GM10847 (cell line): ENCODE data around the gene ADCY1.

Experiments
- POLR2A ChIP-seq: IDR thresholded peaks from 2 replicates; pipeline ENCODE4 v1.6.1; 2011; ENCODE audit not compliant: insufficient read length; ENCODE audit errors: extremely low read depth

Gene ADCY1

GRCh38 chr7:45658716-45659495 is 84.7 kb downstream of the ADCY1 start:
- TF ChIP-seq POLR2A = no peak

DNA sequence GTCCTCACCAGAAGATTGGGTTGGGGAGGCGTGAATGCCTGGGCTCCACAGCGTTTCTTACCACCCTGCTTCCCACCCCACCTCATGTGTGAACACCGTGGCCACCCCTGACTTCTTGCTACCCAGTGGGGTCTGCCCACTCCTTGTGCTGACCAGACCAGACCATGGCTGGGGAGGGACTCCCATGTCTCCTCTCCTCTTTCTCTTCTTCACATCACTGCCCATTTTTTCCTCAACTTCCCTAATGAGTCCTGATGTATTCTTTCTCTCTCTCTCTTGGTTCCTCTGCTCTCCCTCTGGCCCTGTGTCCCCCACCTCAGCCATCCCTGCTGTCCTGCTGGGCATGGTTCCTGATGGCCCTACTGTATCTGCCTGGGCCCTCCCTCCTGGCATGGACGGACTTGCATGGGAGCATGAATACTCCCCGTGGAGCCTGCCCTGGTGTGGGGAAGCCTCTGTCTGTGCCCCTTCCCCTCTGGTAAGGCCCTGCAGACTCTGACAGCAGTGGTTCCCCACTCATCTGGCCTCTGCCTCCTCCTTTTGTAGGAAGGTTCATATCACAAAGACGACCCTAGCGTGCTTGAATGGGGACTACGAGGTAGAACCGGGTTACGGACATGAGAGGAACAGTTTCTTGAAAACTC is 85.5 kb downstream of the ADCY1 start:
- no peak for TF ChIP-seq POLR2A

- no peak for TF ChIP-seq POLR2A
Measured at GRCh38 chr7:45660201-45660900, 86.2 kb downstream of the ADCY1 start.

DNA sequence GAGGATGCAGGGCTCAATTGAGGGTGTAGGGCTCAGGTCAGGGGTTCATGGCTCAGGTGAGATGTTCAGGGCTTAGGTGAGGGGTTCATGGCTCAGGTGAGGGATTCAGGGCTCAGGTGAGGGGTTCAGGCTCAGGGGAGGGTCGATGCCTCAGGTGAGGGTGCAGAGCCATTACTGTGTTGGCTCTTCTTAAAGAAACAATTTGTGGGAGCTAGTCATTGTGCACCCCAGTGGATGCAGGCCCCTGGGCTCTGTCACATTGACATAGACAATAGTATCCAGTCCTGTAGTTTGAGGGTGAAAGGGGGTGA is 86.7 kb downstream of the ADCY1 start:
- no peak for TF ChIP-seq POLR2A

DNA sequence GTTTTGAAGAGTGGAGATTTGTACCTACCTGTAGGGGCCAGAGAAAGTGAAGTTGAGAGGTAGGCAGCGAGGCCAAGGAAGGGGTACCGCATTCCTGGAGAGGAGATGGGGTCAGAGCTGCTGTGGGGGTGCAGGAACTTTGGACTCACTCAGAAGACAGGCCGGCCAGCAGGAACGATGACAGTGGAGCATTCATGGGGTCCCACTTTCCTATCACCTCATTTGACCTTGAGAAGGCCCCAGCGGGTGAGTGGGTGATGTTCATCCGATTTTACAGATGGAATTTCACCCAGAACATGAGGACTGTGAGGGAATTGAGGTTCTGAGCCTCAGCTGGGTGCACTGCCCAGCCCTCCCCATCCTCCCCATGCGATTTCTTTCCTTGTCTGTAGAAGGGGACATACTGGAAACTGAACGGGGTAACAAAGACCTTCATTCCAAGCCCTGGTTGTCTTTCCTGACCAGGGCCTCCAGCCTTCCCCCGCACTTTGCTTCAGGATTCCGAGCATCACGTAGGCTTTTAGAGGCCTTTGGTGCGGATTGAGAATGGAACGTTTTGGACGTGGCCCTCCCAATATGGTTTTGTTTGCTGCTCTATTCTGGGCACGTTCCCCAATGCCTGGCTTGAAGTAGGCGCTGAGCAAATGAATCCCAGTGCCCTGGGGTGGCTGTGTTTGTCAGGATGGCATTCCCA is 87.3 kb downstream of the ADCY1 start:
- TF ChIP-seq POLR2A = no peak

- TF ChIP-seq POLR2A = no peak
Measured at GRCh38 chr7:45662018-45662417, 87.8 kb downstream of the ADCY1 start.

GRCh38 chr7:45662540-45663166 is 88.5 kb downstream of the ADCY1 start:
- TF ChIP-seq POLR2A = no peak

DNA sequence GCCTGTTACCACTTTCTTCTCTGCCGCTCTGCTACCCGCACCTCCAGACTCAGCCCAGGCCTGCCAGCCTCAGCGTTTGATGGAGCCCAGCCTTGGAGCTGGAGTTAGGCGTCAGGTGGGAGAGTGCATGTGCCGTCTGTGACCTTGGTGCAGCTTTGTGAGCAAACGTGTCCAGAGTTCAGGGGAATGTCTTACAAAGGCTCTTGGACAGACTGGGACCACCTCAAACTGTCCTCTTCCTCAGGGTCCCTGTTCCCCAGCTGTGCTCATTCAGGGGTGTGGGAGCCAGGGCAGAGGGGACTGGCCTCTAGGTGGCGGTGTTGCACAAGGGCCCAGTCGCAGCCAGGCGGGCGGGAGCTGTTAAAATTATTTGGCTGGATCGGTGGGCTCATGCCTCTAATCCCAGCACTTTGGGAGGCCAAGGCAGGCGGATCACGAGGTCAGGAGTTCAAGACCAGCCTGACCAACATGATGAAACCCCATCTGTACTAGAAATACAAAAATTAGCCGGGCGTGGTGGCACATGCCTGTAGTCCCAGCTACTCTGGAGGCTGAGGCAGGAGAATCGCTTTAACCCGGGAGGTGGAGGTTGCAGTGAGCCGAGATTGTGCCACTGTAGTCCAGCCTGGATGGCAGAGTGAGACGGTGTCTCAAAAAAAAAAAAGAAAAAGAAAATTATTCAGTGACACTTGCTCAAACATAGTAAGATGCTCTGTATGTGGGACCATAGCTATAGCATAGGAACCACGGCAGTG is 89.2 kb downstream of the ADCY1 start:
- TF ChIP-seq POLR2A = no peak

DNA sequence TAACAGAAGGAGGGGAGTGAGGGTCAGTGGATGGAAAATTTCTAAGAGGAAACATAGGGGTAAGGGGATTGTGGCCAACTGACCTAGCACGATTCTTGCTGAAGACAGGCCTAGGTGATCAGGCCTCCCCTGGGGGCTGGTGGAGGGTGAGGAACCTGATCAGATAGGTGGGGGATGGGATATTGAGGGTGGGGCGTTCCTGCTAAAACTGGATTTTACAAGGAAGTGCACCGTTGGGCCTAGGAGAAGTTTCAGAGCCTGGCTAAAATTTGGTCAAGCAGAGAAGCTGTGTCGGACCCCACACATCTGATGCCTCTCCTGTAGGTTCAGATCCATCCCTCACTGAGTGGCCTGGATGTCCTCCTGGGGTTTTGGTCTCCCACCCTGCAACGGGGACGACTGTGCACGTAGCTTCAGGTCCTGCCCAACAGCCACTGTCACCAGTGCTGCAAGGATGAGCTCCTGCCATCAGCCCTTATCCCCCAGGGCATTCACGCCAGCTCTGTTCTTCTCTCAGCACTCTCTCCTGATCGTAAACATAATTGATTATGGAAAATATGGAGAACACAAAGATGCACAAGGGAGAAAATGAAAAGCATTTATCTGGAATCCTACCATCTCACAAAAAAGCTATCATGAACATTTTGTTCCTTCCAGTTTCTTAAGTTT is 89.9 kb downstream of the ADCY1 start:
- no peak for TF ChIP-seq POLR2A

- no peak for TF ChIP-seq POLR2A
Measured at GRCh38 chr7:45665172-45665571, 91.0 kb downstream of the ADCY1 start.

GRCh38 chr7:45670227-45670626 is 96.1 kb downstream of the ADCY1 start:
- TF ChIP-seq POLR2A = no peak

DNA sequence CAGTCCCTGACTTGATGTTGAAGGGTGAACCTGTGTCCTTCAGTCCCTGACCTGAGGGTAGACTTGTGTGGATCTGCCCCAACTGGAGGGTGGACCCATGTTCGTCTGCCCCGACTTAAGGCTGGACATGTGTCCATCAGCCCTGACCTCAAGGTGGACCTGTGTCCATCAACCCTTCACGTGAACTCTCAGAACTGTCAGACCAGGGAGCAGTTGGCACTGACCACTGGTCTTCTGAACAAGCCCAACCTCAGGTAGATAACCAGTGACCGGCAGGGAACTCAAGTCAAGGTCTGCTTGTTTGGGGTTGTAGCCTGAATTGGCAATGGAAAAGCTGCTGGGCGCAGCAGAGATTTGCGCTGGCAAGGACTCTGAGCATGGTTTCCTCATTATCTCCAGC is 96.5 kb downstream of the ADCY1 start:
- no peak for TF ChIP-seq POLR2A

DNA sequence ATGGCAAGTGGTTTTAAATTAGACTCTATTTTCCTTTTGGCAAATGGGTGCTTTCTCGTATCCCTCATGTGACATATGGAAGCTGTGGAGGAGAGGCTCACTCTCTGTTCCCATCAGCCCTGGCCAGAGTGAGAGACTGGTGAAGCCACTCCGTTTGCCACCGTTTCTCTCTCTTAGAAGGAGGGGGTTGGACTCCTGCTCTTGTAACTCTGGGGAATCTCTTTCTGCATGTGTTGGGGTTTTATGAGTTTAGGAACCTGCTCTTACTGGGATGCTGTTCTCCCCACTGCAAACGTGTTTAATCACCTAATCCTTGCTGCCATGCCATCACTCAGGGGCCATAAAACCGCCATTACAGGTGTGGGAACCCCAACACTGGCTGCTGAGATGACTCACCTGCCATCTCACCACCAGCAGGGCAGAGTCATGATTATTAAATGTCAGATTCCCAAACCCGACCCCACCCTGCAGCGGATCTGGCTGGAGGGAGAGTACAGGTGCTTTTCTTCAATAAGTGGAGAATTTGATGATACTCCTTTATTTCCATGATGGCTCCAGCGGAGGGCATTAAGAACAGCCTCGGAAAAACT is 103.2 kb downstream of the ADCY1 start:
- TF ChIP-seq POLR2A = no peak

GRCh38 chr7:45679516-45679915 is 105.3 kb downstream of the ADCY1 start:
- TF ChIP-seq POLR2A = no peak
